ENCODE measurements around the gene SLC44A3. TPM values are rescaled to one million over a fixed set of nuclear protein-coding genes. Genes with fewer than 3 reads are reported as not detected.

SLC44A3 gene
- total and polyA plus RNA-seq, 2 of the 4 experiments (the other 2 are of a cell fraction): 0.31 to 0.54 TPM

DNA sequence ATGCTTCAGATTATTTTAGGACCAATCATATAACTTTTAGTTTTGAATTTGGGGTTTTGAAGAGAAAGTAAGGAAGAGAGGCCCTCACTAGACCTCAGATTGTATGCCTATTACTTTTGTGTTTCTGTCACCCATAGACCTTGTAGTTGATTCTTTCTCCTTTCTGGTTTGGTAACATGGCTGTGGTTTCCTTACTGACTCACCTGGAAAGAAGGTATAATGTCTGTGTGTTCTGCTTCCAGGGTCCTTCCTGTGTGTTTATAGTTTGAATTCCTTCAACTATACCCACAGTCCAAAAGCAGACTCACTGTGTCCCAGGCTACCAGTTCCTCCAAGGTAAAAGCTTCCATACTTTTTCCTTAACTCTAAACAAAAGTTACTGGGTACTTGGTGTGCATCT, 8.1 kb downstream of the SLC44A3 start:
- no peak overlapping the region for H2BK5ac ChIP-seq (ENCODE audit: low read depth, low read length, poor library complexity, severe bottlenecking)
- no peaks in the 10 kb centered on the region for H3K79me1 ChIP-seq (ENCODE audit: low read depth in 1 of 2, low read length in 2 of 2)
- no peak overlapping the region for H3K4me3 ChIP-seq (ENCODE audit: insufficient read depth, low read depth, low read length)
- intact Hi-C loops (cut with micrococcal nuclease): no loop called here
- H3K23ac ChIP-seq (ENCODE audit: low read depth, low read length): no peak overlapping the region
- no peak overlapping the region for H2AFZ ChIP-seq (replicated peaks; ENCODE audit: low read length, poor library complexity)
- dilution Hi-C loops (cut with HindIII; ENCODE audit: low sequenced_read_pairs, unreplicated experiment): no loop called here
- H2BK15ac ChIP-seq (ENCODE audit: low read depth, low read length): no peak overlapping the region
- no peak overlapping the region for H3K4ac ChIP-seq (ENCODE audit: low read depth, low read length)
- peaks cover 7% of the 10 kb centered on the region for H3K27me3 ChIP-seq (ENCODE audit: control insufficient read depth, insufficient read depth, low read length)
- no peak overlapping the region for H3K18ac ChIP-seq (ENCODE audit: low read depth, low read length)
- H2BK20ac ChIP-seq (ENCODE audit: low read depth, low read length): no peak overlapping the region
- no TSS peak for BruUV-seq (replicated peaks)
- H4K8ac ChIP-seq (ENCODE audit: low read depth in 2 of 2, low read length in 2 of 2): no peak overlapping the region
- TF ChIP-seq, protein P1, sequence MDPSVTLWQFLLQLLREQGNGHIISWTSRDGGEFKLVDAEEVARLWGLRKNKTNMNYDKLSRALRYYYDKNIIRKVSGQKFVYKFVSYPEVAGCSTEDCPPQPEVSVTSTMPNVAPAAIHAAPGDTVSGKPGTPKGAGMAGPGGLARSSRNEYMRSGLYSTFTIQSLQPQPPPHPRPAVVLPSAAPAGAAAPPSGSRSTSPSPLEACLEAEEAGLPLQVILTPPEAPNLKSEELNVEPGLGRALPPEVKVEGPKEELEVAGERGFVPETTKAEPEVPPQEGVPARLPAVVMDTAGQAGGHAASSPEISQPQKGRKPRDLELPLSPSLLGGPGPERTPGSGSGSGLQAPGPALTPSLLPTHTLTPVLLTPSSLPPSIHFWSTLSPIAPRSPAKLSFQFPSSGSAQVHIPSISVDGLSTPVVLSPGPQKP (IDR thresholded peaks at IDR 0.05; ENCODE audit: borderline replicate concordance, low read depth, low read length): no peak
- TF ChIP-seq, protein P2, sequence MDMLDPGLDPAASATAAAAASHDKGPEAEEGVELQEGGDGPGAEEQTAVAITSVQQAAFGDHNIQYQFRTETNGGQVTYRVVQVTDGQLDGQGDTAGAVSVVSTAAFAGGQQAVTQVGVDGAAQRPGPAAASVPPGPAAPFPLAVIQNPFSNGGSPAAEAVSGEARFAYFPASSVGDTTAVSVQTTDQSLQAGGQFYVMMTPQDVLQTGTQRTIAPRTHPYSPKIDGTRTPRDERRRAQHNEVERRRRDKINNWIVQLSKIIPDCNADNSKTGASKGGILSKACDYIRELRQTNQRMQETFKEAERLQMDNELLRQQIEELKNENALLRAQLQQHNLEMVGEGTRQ (IDR thresholded peaks at IDR 0.05; ENCODE audit: low read depth, low read length): no peak
- H4K20me1 ChIP-seq (ENCODE audit: insufficient read depth, low read length): no peaks in the 10 kb centered on the region
- no peak overlapping the region for H2AK5ac ChIP-seq (ENCODE audit: low read depth, low read length)
- ATAC-seq (ENCODE audit: low read depth) (no peak), DNase-seq (no peak)
- no peak overlapping the region for H2BK120ac ChIP-seq (ENCODE audit: low read depth, low read length)
- POLR2A ChIA-PET (ENCODE audit: unreplicated experiment): no interaction called here
- H3K36me3 ChIP-seq (ENCODE audit: control insufficient read depth, insufficient read depth, low read length): no peaks in the 10 kb centered on the region
- no peaks in the 10 kb centered on the region for H3K9me3 ChIP-seq (ENCODE audit: control insufficient read depth, insufficient read depth, low read length)
- H3K4me1 ChIP-seq (ENCODE audit: control insufficient read depth, insufficient read depth, low read length): peaks cover 2% of the 10 kb centered on the region; the same call in 1 of the 2 replicates
- CTCF ChIA-PET: no interaction called here
- no peak overlapping the region for H3K4me2 ChIP-seq (ENCODE audit: low read depth, low read length)
- H3K56ac ChIP-seq (ENCODE audit: extremely low read depth, insufficient read depth, low read length): no peak overlapping the region
- in situ Hi-C loops (cut with MboI; ENCODE audit: low sequenced_read_pairs): no loop called here
- no peak overlapping the region for H4K91ac ChIP-seq (ENCODE audit: insufficient read depth, low read depth, low read length)
- 0 out of 2 replicates have a peak, but pooled peaks cover under 1% of the 10 kb centered on the region for H3K9me1 ChIP-seq (ENCODE audit: insufficient read depth, low read length)
- no peak overlapping the region for H3K14ac ChIP-seq (replicated peaks; ENCODE audit: low read depth, low read length)
- H3K9ac ChIP-seq (ENCODE audit: low read depth, low read length): no peak overlapping the region
- H4K5ac ChIP-seq (ENCODE audit: low read depth, low read length): no peak overlapping the region
- no peak overlapping the region for H2AK9ac ChIP-seq (replicated peaks; ENCODE audit: low read depth, low read length, poor library complexity)
- no peak overlapping the region for H3K27ac ChIP-seq (ENCODE audit: insufficient read depth, low read length)

All from IMR-90 (cell line).